Endodermal cell (in vitro differentiated cells): ENCODE measurements around the gene CHN2. TPM values are rescaled to one million over a fixed set of nuclear protein-coding genes. Genes with fewer than 3 reads are reported as not detected.

Source experiments
- DNase-seq: peaks from one replicate; pipeline ENCODE4 v3.0.0-alpha.2; 2017
- H3K27ac ChIP-seq: 2 replicates; pipeline ENCODE4 v1.5.1; 2013; ENCODE audit warnings: mild to moderate bottlenecking, low read depth, low read length, moderate library complexity
- H3K27me3 ChIP-seq: 2 replicates; pipeline ENCODE4 v1.6.1; 2013; ENCODE audit warnings: mild to moderate bottlenecking, low read length, moderate library complexity; ENCODE audit not compliant: insufficient read depth, control insufficient read depth, poor library complexity, severe bottlenecking
- H3K36me3 ChIP-seq: 2 replicates; pipeline ENCODE4 v1.7.0; 2013; ENCODE audit warnings: mild to moderate bottlenecking, low read length, moderate library complexity; ENCODE audit not compliant: control insufficient read depth, insufficient read depth
- H3K4me1 ChIP-seq: one replicate; pipeline ENCODE4 v1.7.0; 2013; ENCODE audit warnings: low read length; ENCODE audit not compliant: control insufficient read depth, insufficient read depth
- H3K4me3 ChIP-seq: 2 replicates; pipeline ENCODE4 v1.5.1; 2013; ENCODE audit warnings: mild to moderate bottlenecking, low read length, moderate library complexity
- H3K9ac ChIP-seq: 2 replicates; pipeline ENCODE4 v1.6.1; 2013; ENCODE audit warnings: mild to moderate bottlenecking, low read length, moderate library complexity; ENCODE audit not compliant: poor library complexity, severe bottlenecking; ENCODE audit errors: extremely low read depth
- H3K9me3 ChIP-seq: 2 replicates; pipeline ENCODE4 v1.6.1; 2013; ENCODE audit warnings: mild to moderate bottlenecking, low read length, moderate library complexity; ENCODE audit not compliant: control insufficient read depth
- H3K27ac Mint-ChIP-seq: 2 replicates; pipeline ENCODE4 v1.8.0; 2020; ENCODE audit warnings: mixed read lengths
- H3K27me3 Mint-ChIP-seq: 2 replicates; pipeline ENCODE4 v1.8.0; 2021; ENCODE audit warnings: mild to moderate bottlenecking, mixed read lengths; ENCODE audit not compliant: insufficient read depth
- H3K36me3 Mint-ChIP-seq: 2 replicates; pipeline ENCODE4 v1.8.0; 2020; ENCODE audit warnings: low read depth, mixed read lengths
- H3K4me1 Mint-ChIP-seq: 2 replicates; pipeline ENCODE4 v1.8.0; 2020; ENCODE audit warnings: mixed read lengths
- H3K4me3 Mint-ChIP-seq: 2 replicates; pipeline ENCODE4 v1.8.0; 2020; ENCODE audit warnings: mild to moderate bottlenecking, moderate library complexity, mixed read lengths
- H3K9me3 Mint-ChIP-seq: 2 replicates; pipeline ENCODE4 v1.8.0; 2020; ENCODE audit warnings: mild to moderate bottlenecking, mixed read lengths
- CTCF ChIP-seq: fragments of 200-600 bp; sonication (generic); conservative IDR thresholded peaks from 2 replicates; pipeline ENCODE4 v1.5.0; 2021; ENCODE audit warnings: antibody characterized with exemption, mild to moderate bottlenecking
- WGBS, 2 experiments: methylation state at CpG; one replicate each; pipeline versions ENCODE4 v1.1.5 to v1.1.7; 2013; ENCODE audit warnings: missing lambda C conversion rate in 2 of 2, mixed read lengths in 1 of 2; ENCODE audit not compliant: insufficient coverage in 1 of 2, insufficient read length in 1 of 2; 5-methylcytosine and 5-hydroxymethylcytosine counted together
- total RNA-seq, 2 donors: library from RNA; stranded (reverse); fragmentation: NEBNext Ultra II Directional in 1 of 2; extraction: Animal tissue kit (Norgen Biotek cat#: 25700) in 1 of 2; gene quantifications; 2 replicates in 1 of 2; 3 replicates in 1 of 2; pipeline ENCODE4 v1.2.1, GENCODE V29; 2021

The CHN2 gene
- total RNA-seq, 2 donors from 2014 or later: 14.0 to 14.1 TPM

GRCh38 chr7:29318853-29319718 is 124.5 kb downstream of the CHN2 start:
- Histone ChIP-seq H3K9ac (no peak overlapping the region), H3K36me3 (no peaks in the 10 kb centered on the region), H3K9me3 (no peaks in the 10 kb centered on the region), H3K4me1 (no peaks in the 10 kb centered on the region), H3K4me3 (no peak overlapping the region), H3K27ac (no peak overlapping the region), H3K27me3 (no peaks in the 10 kb centered on the region)
- DNase-seq: no peak
- Mint-ChIP-seq H3K27ac (no peak overlapping the region), H3K36me3 (peaks cover 2% of the 10 kb centered on the region), H3K4me1 (peaks cover 25% of the 10 kb centered on the region), H3K27me3 (peaks cover 57% of the 10 kb centered on the region), H3K9me3 (no peaks in the 10 kb centered on the region), H3K4me3 (no peak overlapping the region)
- 94 to 98% methylated on average over 6 to 9 of the region's 9 CpGs for WGBS, 2 experiments
- no peak for TF ChIP-seq CTCF

GRCh38 chr7:29319719-29320521 is 125.3 kb downstream of the CHN2 start:
- DNase-seq: peak; percentile 74
- Mint-ChIP-seq H3K36me3 (peaks cover 2% of the 10 kb centered on the region), H3K4me3 (no peak overlapping the region), H3K4me1 (peaks cover 25% of the 10 kb centered on the region), H3K9me3 (no peaks in the 10 kb centered on the region), H3K27ac (no peak overlapping the region), H3K27me3 (peaks cover 62% of the 10 kb centered on the region)
- 80 to 89% methylated on average over 10 of the region's 10 CpGs for WGBS, 2 experiments
- H3K4me1 ChIP-seq: no peaks in the 10 kb centered on the region
- H3K4me3 ChIP-seq: no peak overlapping the region
- H3K9me3 ChIP-seq: no peaks in the 10 kb centered on the region
- H3K36me3 ChIP-seq: no peaks in the 10 kb centered on the region
- peak; percentile 43 for TF ChIP-seq CTCF
- H3K27me3 ChIP-seq: no peaks in the 10 kb centered on the region
- no peak overlapping the region for H3K9ac ChIP-seq
- no peak overlapping the region for H3K27ac ChIP-seq

DNA sequence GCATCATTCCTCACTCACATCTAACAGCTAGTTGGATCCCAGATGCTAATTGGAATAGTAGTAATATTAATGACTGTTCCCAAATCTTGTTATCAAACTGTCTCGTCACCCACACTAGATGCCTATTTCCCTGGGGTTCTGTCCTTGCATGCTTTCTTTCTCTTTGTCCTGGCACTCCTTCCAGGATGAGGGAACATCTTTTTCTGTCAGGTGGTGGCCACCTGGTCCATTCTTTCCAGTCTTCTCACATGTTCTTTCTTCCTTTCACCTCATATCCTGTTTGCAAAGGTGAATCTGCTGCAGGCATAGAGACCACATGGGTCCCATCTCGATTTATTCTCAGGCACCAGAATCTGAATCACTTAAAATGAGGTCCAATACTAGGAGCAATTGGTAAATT is 126.0 kb downstream of the CHN2 start:
- Mint-ChIP-seq H3K36me3 (peaks cover 2% of the 10 kb centered on the region), H3K27me3 (peaks cover 66% of the 10 kb centered on the region), H3K9me3 (no peaks in the 10 kb centered on the region), H3K4me3 (no peak overlapping the region), H3K4me1 (peaks cover 25% of the 10 kb centered on the region), H3K27ac (no peak overlapping the region)
- no peaks in the 10 kb centered on the region for H3K27me3 ChIP-seq
- no peaks in the 10 kb centered on the region for H3K9me3 ChIP-seq
- no peak overlapping the region for H3K4me3 ChIP-seq
- H3K9ac ChIP-seq: no peak overlapping the region
- H3K27ac ChIP-seq: no peak overlapping the region
- no peak for DNase-seq
- no peaks in the 10 kb centered on the region for H3K4me1 ChIP-seq
- TF ChIP-seq CTCF: no peak
- no peaks in the 10 kb centered on the region for H3K36me3 ChIP-seq
- WGBS, 2 experiments: 83 to 89% methylated on average over 1 to 2 of the region's 2 CpGs
